SK-N-SH (cell line): Measurements from ENCODE around the gene DAP. TPM values are rescaled to one million over a fixed set of nuclear protein-coding genes. Genes with fewer than 3 reads are reported as not detected.

Source experiments
- CTCF ChIA-PET: fragments of 300-600, 350-600 bp; formaldehyde crosslinking; extraction: SDS; loops from one replicate; lab custom pipeline; 2021; lab: Yijun Ruan, JAX
- POLR2A ChIA-PET: fragments of 350-600 bp; sonication (Branson Sonifier 250); formaldehyde crosslinking; extraction: SDS; loops from one replicate; lab custom pipeline; 2020; ENCODE audit warnings: antibody characterized with exemption, inconsistent platforms; lab: Yijun Ruan, JAX
- DNase-seq: peaks from one replicate; pipeline ENCODE4 v3.0.0; 2012
- H2AFZ ChIP-seq: fragments of 200-600 bp; sonication (generic); 2 replicates; pipeline ENCODE4 v1.8.1; 2016; ENCODE audit warnings: antibody characterized with exemption, mild to moderate bottlenecking, low read depth
- H3F3A ChIP-seq: fragments of 200-600 bp; sonication (generic); replicated peaks from 2 replicates; pipeline ENCODE3; 2016; ENCODE audit warnings: antibody characterized with exemption, mild to moderate bottlenecking; ENCODE audit not compliant: insufficient read depth
- H3K27ac ChIP-seq, 2 experiments: fragments of 200-500 bp in 1 of 2; fragments of 200-600 bp in 1 of 2; sonication (Bioruptor generic) in 1 of 2; sonication (generic), shearing (Covaris generic) in 1 of 2; 2 replicates each; pipeline versions ENCODE4 v1.5.1 to v1.6.1; 2014 to 2016; ENCODE audit warnings: low read depth in 2 of 2, inconsistent platforms in 1 of 2, low read length in 1 of 2, mild to moderate bottlenecking in 1 of 2, mixed read lengths in 1 of 2
- H3K27me3 ChIP-seq: fragments of 200-600 bp; sonication (generic), shearing (Covaris generic); 2 replicates; pipeline ENCODE4 v1.6.1; 2016; ENCODE audit warnings: mixed run types; ENCODE audit not compliant: insufficient read depth
- H3K36me3 ChIP-seq, 2 experiments: fragments of 200-500 bp in 1 of 2; fragments of 200-600 bp in 1 of 2; sonication (Bioruptor generic) in 1 of 2; sonication (generic) in 1 of 2; replicated peaks in 1 of 2; 2 replicates each; pipeline versions ENCODE3 to v1.5.1; 2014 to 2016; ENCODE audit warnings: low read length in 1 of 2, mild to moderate bottlenecking in 1 of 2; ENCODE audit not compliant: insufficient read depth in 2 of 2, control insufficient read depth in 1 of 2
- H3K4me1 ChIP-seq, 2 experiments: fragments of 200-500 bp in 1 of 2; fragments of 200-600 bp in 1 of 2; sonication (Bioruptor generic) in 1 of 2; sonication (generic), shearing (Covaris generic) in 1 of 2; 2 replicates each; pipeline versions ENCODE4 v1.5.1 to v1.6.1; 2014 to 2016; ENCODE audit warnings: low read depth in 1 of 2, low read length in 1 of 2, mixed run types in 1 of 2; ENCODE audit not compliant: insufficient read depth in 2 of 2, control insufficient read depth in 1 of 2
- H3K4me2 ChIP-seq: fragments of 200-600 bp; sonication (generic), shearing (Covaris generic); 2 replicates; pipeline ENCODE4 v1.6.1; 2017; ENCODE audit warnings: mixed run types
- H3K4me3 ChIP-seq, 2 experiments: fragments of 200-500 bp in 1 of 2; fragments of 200-600 bp in 1 of 2; sonication (Bioruptor generic) in 1 of 2; sonication (generic), shearing (Covaris generic) in 1 of 2; 2 replicates each; pipeline versions ENCODE4 v1.5.1 to v1.8.1; 2014 to 2016; ENCODE audit warnings: low read depth in 2 of 2, inconsistent platforms in 1 of 2, low read length in 1 of 2, mild to moderate bottlenecking in 1 of 2, mixed read lengths in 1 of 2, moderate library complexity in 1 of 2
- H3K79me2 ChIP-seq: fragments of 200-600 bp; sonication (generic); 2 replicates; pipeline ENCODE4 v1.8.1; 2017; ENCODE audit warnings: mild to moderate bottlenecking; ENCODE audit not compliant: insufficient read depth
- H3K9ac ChIP-seq: fragments of 200-600 bp; sonication (generic); 2 replicates; pipeline ENCODE4 v1.6.1; 2017; ENCODE audit warnings: mixed run types
- H3K9me2 ChIP-seq: fragments of 200-600 bp; sonication (generic); 2 replicates; pipeline ENCODE4 v1.6.1; 2017; ENCODE audit warnings: mixed run types
- H3K9me3 ChIP-seq: fragments of 200-600 bp; sonication (generic); 2 replicates; pipeline ENCODE4 v1.6.1; 2017; ENCODE audit warnings: mixed run types, mild to moderate bottlenecking, moderate library complexity
- H4K20me1 ChIP-seq: fragments of 200-600 bp; sonication (generic); 2 replicates; pipeline ENCODE4 v1.6.1; 2017; ENCODE audit warnings: mild to moderate bottlenecking, mixed run types; ENCODE audit not compliant: insufficient read depth
- CTCF ChIP-seq: fragments of 200-600 bp; sonication (generic); IDR thresholded peaks from 2 replicates; pipeline ENCODE4 v1.6.1; 2017; ENCODE audit warnings: antibody characterized with exemption, mild to moderate bottlenecking, moderate library complexity
- FOSL2 ChIP-seq: IDR thresholded peaks from 2 replicates; pipeline ENCODE4 v1.4.0; 2012; ENCODE audit warnings: low read depth, mild to moderate bottlenecking, moderate library complexity, borderline replicate concordance
- FOXJ3 ChIP-seq: sonication (generic); formaldehyde crosslinking; IDR thresholded peaks from 2 replicates; pipeline ENCODE4 v1.5.1; 2020; ENCODE audit warnings: mild to moderate bottlenecking, missing genetic modification reagents
- FOXM1 ChIP-seq: IDR thresholded peaks from 2 replicates; pipeline ENCODE4 v1.4.0; 2012; ENCODE audit warnings: low read depth, mild to moderate bottlenecking
- GABPA ChIP-seq: IDR thresholded peaks from 2 replicates; pipeline ENCODE4 v1.4.0; 2012; ENCODE audit warnings: low read depth, mild to moderate bottlenecking
- JUND ChIP-seq: IDR thresholded peaks from 2 replicates; pipeline ENCODE4 v1.4.0; 2012
- MEF2A ChIP-seq: IDR thresholded peaks from 2 replicates; pipeline ENCODE4 v1.4.0; 2012; ENCODE audit warnings: low read depth, borderline replicate concordance
- MXI1 ChIP-seq: IDR thresholded peaks from 2 replicates; pipeline ENCODE4 v1.6.1; 2012; ENCODE audit warnings: mild to moderate bottlenecking, low read depth, low read length, improper control_type of control experiment
- NRF1 ChIP-seq: IDR thresholded peaks from 2 replicates; pipeline ENCODE4 v1.6.1; 2012; ENCODE audit warnings: low read depth, mild to moderate bottlenecking, low read length
- POLR2AphosphoS5 ChIP-seq: IDR thresholded peaks from 2 replicates; pipeline ENCODE4 v1.6.1; 2012; ENCODE audit warnings: low read depth, low read length
- REST ChIP-seq: IDR thresholded peaks from 2 replicates; pipeline ENCODE4 v1.6.1; 2012; ENCODE audit warnings: mild to moderate bottlenecking, low read depth, low read length, moderate library complexity
- RXRA ChIP-seq: IDR thresholded peaks from 2 replicates; pipeline ENCODE4 v1.4.0; 2012; ENCODE audit warnings: low read depth, mild to moderate bottlenecking, borderline replicate concordance
- SMC3 ChIP-seq: IDR thresholded peaks from 2 replicates; pipeline ENCODE4 v1.6.1; 2012; ENCODE audit warnings: low read depth, low read length, improper control_type of control experiment
- TAF1 ChIP-seq: IDR thresholded peaks from 2 replicates; pipeline ENCODE4 v1.6.1; 2012; ENCODE audit warnings: low read depth, mild to moderate bottlenecking, low read length, moderate library complexity, borderline replicate concordance
- TEAD4 ChIP-seq: IDR thresholded peaks from 2 replicates; pipeline ENCODE4 v1.4.0; 2012; ENCODE audit warnings: mild to moderate bottlenecking, borderline replicate concordance; ENCODE audit not compliant: insufficient read depth
- WGBS: methylation state at CpG from one replicate; pipeline ENCODE4 v1.1.6; 2017; ENCODE audit warnings: low lambda C conversion rate; 5-methylcytosine and 5-hydroxymethylcytosine counted together
- polyA plus RNA-seq, 3 experiments: library from polyadenylated mRNA; depleted of rRNA; stranded (reverse); fragments of >200 nt; gene quantifications; 2 replicates each; pipeline ENCODE4 v1.2.3, GENCODE V29; 2012

The DAP gene
- polyA plus RNA-seq, 1 of the 3 experiments (the other 2 are of a cell fraction): 78.2 TPM

- TF ChIP-seq CTCF: no peak
These were observed 86.5 kb downstream of the DAP start (continued) for GRCh38 chr5:10674582-10674981.

- CTCF ChIA-PET: interaction anchor here (1.4 to 1.5 kb wide), 2 partner anchors 13 to 21 kb away, joined by 3 read pairs; no protein-coding TSS in a partner anchor
- Histone ChIP-seq H4K20me1 (no peaks in the 10 kb centered on the region), H3K9me3 (no peaks in the 10 kb centered on the region), H3K27me3 (no peaks in the 10 kb centered on the region), H3K79me2 (no peaks in the 10 kb centered on the region; the same call in 1 of the 2 replicates), H3K36me3 (peaks cover 7 to 19% of the 10 kb centered on the region in 2 experiments), H3K9ac (no peak overlapping the region), H3K4me3 (no peak overlapping the region), H3K27ac (no peak overlapping the region), H3K4me2 (no peak overlapping the region), H2AFZ (no peak overlapping the region), H3K9me2 (no peaks in the 10 kb centered on the region), H3F3A (peaks cover 3% of the 10 kb centered on the region), H3K4me1 (peaks cover 7 to 31% of the 10 kb centered on the region in 2 experiments; a peak in 3 of 4 replicates)
- no peak for DNase-seq
- 100% methylated on average over 6 of the region's 11 CpGs for WGBS
- POLR2A ChIA-PET: no interaction called here
- no peak for TF ChIP-seq POLR2AphosphoS5
- TF ChIP-seq TAF1: no peak
- TF ChIP-seq REST: no peak
- TF ChIP-seq TEAD4: no peak
- no peak for TF ChIP-seq RXRA
- TF ChIP-seq CTCF: no peak
- TF ChIP-seq JUND: no peak
- TF ChIP-seq MEF2A: no peak
- TF ChIP-seq SMC3: no peak
- no peak for TF ChIP-seq MXI1
- TF ChIP-seq FOXM1: no peak
- no peak for TF ChIP-seq FOXJ3 (CRISPR knock-in tag)
- no peak for TF ChIP-seq GABPA
- no peak for TF ChIP-seq FOSL2
- no peak for TF ChIP-seq NRF1
These were observed 86.9 kb downstream of the DAP start for GRCh38 chr5:10674096-10674495.
